Mucosa of descending colon (tissue), 3 donors: ENCODE results near the gene URAD. TPM values are rescaled to one million over a fixed set of nuclear protein-coding genes. Genes with fewer than 3 reads are reported as not detected.

Experiments
- ATAC-seq: fragments of 200-7000 bp; cut with Tn5 transposase; one replicate; pipeline ENCODE4 v1.9.1; 2020; ENCODE audit warnings: mild to moderate bottlenecking, moderate library complexity
- DNase-seq, 3 donors: peaks; one replicate each; pipeline ENCODE4 v3.0.0-alpha.2; 2020
- H3K36me3 ChIP-seq: fragments of 200-600 bp; one replicate; pipeline ENCODE4 v1.8.0; 2021; ENCODE audit warnings: low read depth, mild to moderate bottlenecking
- H3K4me1 ChIP-seq: fragments of 200-600 bp; one replicate; pipeline ENCODE4 v1.8.0; 2021; ENCODE audit warnings: low read depth, mild to moderate bottlenecking
- H3K4me3 ChIP-seq: fragments of 200-600 bp; one replicate; pipeline ENCODE4 v1.8.0; 2021; ENCODE audit warnings: mild to moderate bottlenecking
- H3K9me3 ChIP-seq: fragments of 200-600 bp; one replicate; pipeline ENCODE4 v1.8.0; 2021; ENCODE audit warnings: mild to moderate bottlenecking
- CTCF ChIP-seq: fragments of 200-600 bp; IDR thresholded peaks from one replicate; pipeline ENCODE4 v1.8.0; 2022; ENCODE audit warnings: antibody characterized with exemption, mild to moderate bottlenecking
- intact Hi-C, 2 donors: fragments of 100-400 bp; cut with DNase I in 1 of 2; cut with micrococcal nuclease in 1 of 2; formaldehyde crosslinking; loops; one replicate each; pipeline versions ENCODE4 v1.11.0 to v1.11.1; 2022; cut with DNase I, micrococcal nuclease
- total RNA-seq, 3 donors: library from RNA; stranded (reverse); fragmentation: NEBNext Ultra II Directional in 2 of 3; extraction: Animal tissue kit (Norgen Biotek cat#: 25700) in 2 of 3; gene quantifications; one replicate each; pipeline versions ENCODE4 v1.2.1 to v1.2.4, GENCODE V29; 2021 to 2023
- donor health status: DM: no; HTN: no; CAD: no; lungs with moderate emphysema.
- donor health status: DM: no; HTN: no; CAD: no.
- donor health status: DM: no; HTN: yes; CAD: no.

URAD gene
- total RNA-seq, 3 donors from 2014 or later = 17.9 to 62.9 (median 23.9) TPM

GRCh38 chr13:27975564-27976361, 12.7 kb downstream of the URAD start:
- Histone ChIP-seq H3K4me3 (peak overlapping the region; percentile 47), H3K4me1 (peaks cover 19% of the 10 kb centered on the region), H3K9me3 (no peaks in the 10 kb centered on the region), H3K36me3 (no peaks in the 10 kb centered on the region)
- DNase-seq (peak in 2 of 3 donors; percentile 61 to 74), ATAC-seq (peak; percentile 12)
- TF ChIP-seq CTCF = no peak
- intact Hi-C loops = no loop called here

GRCh38 chr13:27973961-27974662, 14.4 kb downstream of the URAD start:
- no peak for TF ChIP-seq CTCF
- intact Hi-C loops = no loop called here
- no peak for ATAC-seq

GRCh38 chr13:27973291-27973690, 15.2 kb downstream of the URAD start:
- intact Hi-C loops = no loop called here
- Histone ChIP-seq H3K4me1 (peaks cover 19% of the 10 kb centered on the region), H3K9me3 (no peaks in the 10 kb centered on the region), H3K36me3 (no peaks in the 10 kb centered on the region), H3K4me3 (no peak overlapping the region)
- no peak for TF ChIP-seq CTCF
- no peak for ATAC-seq
- DNase-seq = peak in 2 of 3 donors; percentile 54 to 62

More at GRCh38 chr13:27973961-27974662, 14.4 kb downstream of the URAD start:
- H3K9me3 ChIP-seq = no peaks in the 10 kb centered on the region
- H3K4me1 ChIP-seq = peaks cover 19% of the 10 kb centered on the region
- DNase-seq = peak in 2 of 3 donors; percentile 43 to 48
- H3K36me3 ChIP-seq = no peaks in the 10 kb centered on the region
- H3K4me3 ChIP-seq = no peak overlapping the region

GRCh38 chr13:27972478-27972820, 16.0 kb downstream of the URAD start:
- TF ChIP-seq CTCF = no peak
- ATAC-seq (no peak), DNase-seq (peak in 1 of 3 donors; percentile 33)
- H3K4me1 ChIP-seq = peaks cover 19% of the 10 kb centered on the region
- H3K4me3 ChIP-seq = no peak overlapping the region
- no peaks in the 10 kb centered on the region for H3K9me3 ChIP-seq
- H3K36me3 ChIP-seq = no peaks in the 10 kb centered on the region
- intact Hi-C loops = no loop called here

GRCh38 chr13:27971776-27972477, 16.6 kb downstream of the URAD start:
- ATAC-seq (no peak), DNase-seq (peak in 1 of 3 donors; percentile 51)
- H3K9me3 ChIP-seq = no peaks in the 10 kb centered on the region
- TF ChIP-seq CTCF = no peak
- H3K4me1 ChIP-seq = peaks cover 19% of the 10 kb centered on the region
- intact Hi-C loops = no loop called here
- no peaks in the 10 kb centered on the region for H3K36me3 ChIP-seq
- H3K4me3 ChIP-seq = no peak overlapping the region
